ENCODE results near the gene CPVL. TPM values are rescaled to one million over a fixed set of nuclear protein-coding genes. Genes with fewer than 3 reads are reported as not detected.

CPVL gene
- total RNA-seq, 2 donors from 2014 or later = 2.7 to 11.8 TPM

GRCh38 chr7:28960071-28960840 is 186.1 kb downstream of the CPVL start:
- Histone ChIP-seq H3K9me3 (no peaks in the 10 kb centered on the region), H3K4me3 (no peak overlapping the region), H3K27ac (no peak overlapping the region), H3K4me1 (peaks cover 0 to 33% of the 10 kb centered on the region in 2 donors), H3K27me3 (no peaks in the 10 kb centered on the region), H3K36me3 (no peaks in the 10 kb centered on the region)
- no peak for DNase-seq (ENCODE audit: low spot score)
- no peak for TF ChIP-seq CTCF (IDR thresholded peaks at IDR 0.05)

- H3K27ac ChIP-seq = peak overlapping the region; percentile 40 to 62
- TF ChIP-seq CTCF (IDR thresholded peaks at IDR 0.05) = no peak
- no peaks in the 10 kb centered on the region for H3K27me3 ChIP-seq
- H3K4me1 ChIP-seq = peaks cover 0 to 39% of the 10 kb centered on the region in 2 donors
- H3K9me3 ChIP-seq = no peaks in the 10 kb centered on the region
- H3K36me3 ChIP-seq = no peaks in the 10 kb centered on the region
- DNase-seq (ENCODE audit: low spot score) = no peak
- H3K4me3 ChIP-seq = peak overlapping the region in 1 of 2 donors; percentile 65
These were observed 187.4 kb downstream of the CPVL start for GRCh38 chr7:28958980-28959347.

GRCh38 chr7:28958235-28958979 is 187.9 kb downstream of the CPVL start, which contains the start of gene TRIL:
TRIL (minus strand) TSS chr7:28958330; CDS start chr7:28958046, 284 bp downstream.
- peak within 1 kb of the TSS; percentile 40 to 62 for H3K27ac ChIP-seq

GRCh38 chr7:28957751-28958234 is 188.5 kb downstream of the CPVL start:
- H3K4me1 ChIP-seq = peaks cover 0 to 46% of the 10 kb centered on the region in 2 donors
- no peak for TF ChIP-seq CTCF (IDR thresholded peaks at IDR 0.05)
- peak overlapping the region; percentile 40 to 62 for H3K27ac ChIP-seq

More at GRCh38 chr7:28958235-28958979, 187.9 kb downstream of the CPVL start, which contains the start of gene TRIL:
- peak within 1 kb of the TSS; percentile 42 to 65 for H3K4me3 ChIP-seq
- no peaks in the 10 kb centered on the region for H3K36me3 ChIP-seq
- H3K27me3 ChIP-seq = no peaks in the 10 kb centered on the region
- H3K9me3 ChIP-seq = no peaks in the 10 kb centered on the region
- peak; percentile 72 for DNase-seq (ENCODE audit: low spot score)
- peaks cover 0 to 44% of the 10 kb centered on the region in 2 donors for H3K4me1 ChIP-seq
- no peak for TF ChIP-seq CTCF (IDR thresholded peaks at IDR 0.05)

GRCh38 chr7:28957064-28957750 is 189.1 kb downstream of the CPVL start:
- DNase-seq (ENCODE audit: low spot score) = no peak
- Histone ChIP-seq H3K36me3 (no peaks in the 10 kb centered on the region), H3K27ac (peak overlapping the region; percentile 49 to 62), H3K4me1 (peaks cover 0 to 46% of the 10 kb centered on the region in 2 donors), H3K4me3 (peak overlapping the region; percentile 42 to 65), H3K9me3 (no peaks in the 10 kb centered on the region), H3K27me3 (no peaks in the 10 kb centered on the region)
- no peak for TF ChIP-seq CTCF (IDR thresholded peaks at IDR 0.05)

More at GRCh38 chr7:28957751-28958234, 188.5 kb downstream of the CPVL start:
- H3K4me3 ChIP-seq = peak overlapping the region; percentile 42 to 65
- H3K27me3 ChIP-seq = no peaks in the 10 kb centered on the region
- H3K9me3 ChIP-seq = no peaks in the 10 kb centered on the region
- H3K36me3 ChIP-seq = no peaks in the 10 kb centered on the region
- DNase-seq (ENCODE audit: low spot score) = no peak

All from right atrium auricular region (tissue), 2 donors.